Measurements from ENCODE around the gene ATXN1. TPM values are rescaled to one million over a fixed set of nuclear protein-coding genes. Genes with fewer than 3 reads are reported as not detected.
A peak's percentile ranks its signal among the peaks of the same experiment; 100 is the strongest.

Gene ATXN1
- total RNA-seq, 1 experiment from 2014 or later, result 5.6 TPM

DNA sequence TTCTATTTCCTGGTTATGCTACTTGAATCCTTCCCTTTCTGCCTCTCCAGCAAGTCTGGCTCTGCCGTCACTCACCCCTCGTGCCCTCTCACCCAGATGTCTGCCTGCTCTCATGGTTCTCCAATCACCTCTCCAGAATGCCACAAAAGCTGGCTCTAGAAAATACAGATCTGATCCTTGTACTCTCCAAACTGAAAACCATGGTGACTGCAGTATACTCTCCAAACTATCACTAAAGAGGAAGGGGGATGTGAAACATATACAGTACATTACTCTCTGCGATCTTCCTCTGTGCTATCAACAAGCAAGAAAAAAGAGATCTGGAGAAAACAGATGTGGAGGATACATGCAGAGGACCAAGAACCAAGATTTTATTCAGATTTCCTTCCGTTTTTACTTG lies 91.1 kb downstream of the ATXN1 start:
- Histone ChIP-seq H3K27me3 (ENCODE audit: insufficient read depth, low read length) (no peaks in the 10 kb centered on the region), H2BK120ac (ENCODE audit: low read depth, low read length, poor library complexity, severe bottlenecking) (no peak overlapping the region), H3K9me3 (ENCODE audit: control insufficient read depth, low read depth, low read length) (no peaks in the 10 kb centered on the region), H2BK20ac (ENCODE audit: low read depth, low read length, poor library complexity, severe bottlenecking) (no peak overlapping the region), H2BK5ac (ENCODE audit: insufficient read length, low read length) (no peak overlapping the region), H4K91ac (ENCODE audit: insufficient read length, low read depth, low read length) (no peak overlapping the region), H2BK12ac (ENCODE audit: insufficient read length, low read depth, low read length) (no peak overlapping the region), H4K5ac (ENCODE audit: insufficient read length, low read depth, low read length) (no peak overlapping the region), H3K79me2 (ENCODE audit: insufficient read depth, low read length) (no peaks in the 10 kb centered on the region), H2AK5ac (ENCODE audit: insufficient read length, low read length) (no peak overlapping the region), H3K18ac (ENCODE audit: insufficient read length, low read depth, low read length) (no peak overlapping the region), H4K20me1 (ENCODE audit: control insufficient read depth, insufficient read depth, insufficient read length) (no peaks in the 10 kb centered on the region), H2AFZ (ENCODE audit: low read length) (no peak overlapping the region), H2BK15ac (ENCODE audit: low read depth, low read length) (no peak overlapping the region), H3K4me2 (ENCODE audit: insufficient read depth, insufficient read length, low read length) (no peak overlapping the region), H3K9ac (ENCODE audit: extremely low read depth, insufficient read length, low read length) (no peak overlapping the region), H3K23me2 (ENCODE audit: insufficient read length, low read depth, low read length, poor library complexity, severe bottlenecking) (no peaks in the 10 kb centered on the region), H3K27ac (ENCODE audit: insufficient read length, low read depth, low read length) (no peak overlapping the region), H3K4ac (ENCODE audit: low read depth, low read length) (no peak overlapping the region), H3K4me1 (ENCODE audit: insufficient read depth, low read length) (no peaks in the 10 kb centered on the region; the same call in 1 of the 2 replicates), H3K14ac (ENCODE audit: insufficient read depth, low read length) (no peak overlapping the region), H4K8ac (replicated peaks; ENCODE audit: insufficient read length, low read depth, low read length) (no peak overlapping the region), H3K79me1 (ENCODE audit: insufficient read depth, low read depth, low read length, poor library complexity, severe bottlenecking) (no peaks in the 10 kb centered on the region), H3T11ph (ENCODE audit: low read length) (no peak overlapping the region), H3K23ac (ENCODE audit: insufficient read length, low read depth, low read length) (no peak overlapping the region), H3K56ac (ENCODE audit: insufficient read length, low read depth, low read length) (no peak overlapping the region)
- peaks cover 9 to 17% of the 10 kb centered on the region in 2 experiments for H3K4me1 Mint-ChIP-seq
- H3K27ac Mint-ChIP-seq, result peak overlapping the region in 1 of 3 experiments; percentile 1; a peak in 1 of 7 replicates
- TF ChIP-seq, protein P1, sequence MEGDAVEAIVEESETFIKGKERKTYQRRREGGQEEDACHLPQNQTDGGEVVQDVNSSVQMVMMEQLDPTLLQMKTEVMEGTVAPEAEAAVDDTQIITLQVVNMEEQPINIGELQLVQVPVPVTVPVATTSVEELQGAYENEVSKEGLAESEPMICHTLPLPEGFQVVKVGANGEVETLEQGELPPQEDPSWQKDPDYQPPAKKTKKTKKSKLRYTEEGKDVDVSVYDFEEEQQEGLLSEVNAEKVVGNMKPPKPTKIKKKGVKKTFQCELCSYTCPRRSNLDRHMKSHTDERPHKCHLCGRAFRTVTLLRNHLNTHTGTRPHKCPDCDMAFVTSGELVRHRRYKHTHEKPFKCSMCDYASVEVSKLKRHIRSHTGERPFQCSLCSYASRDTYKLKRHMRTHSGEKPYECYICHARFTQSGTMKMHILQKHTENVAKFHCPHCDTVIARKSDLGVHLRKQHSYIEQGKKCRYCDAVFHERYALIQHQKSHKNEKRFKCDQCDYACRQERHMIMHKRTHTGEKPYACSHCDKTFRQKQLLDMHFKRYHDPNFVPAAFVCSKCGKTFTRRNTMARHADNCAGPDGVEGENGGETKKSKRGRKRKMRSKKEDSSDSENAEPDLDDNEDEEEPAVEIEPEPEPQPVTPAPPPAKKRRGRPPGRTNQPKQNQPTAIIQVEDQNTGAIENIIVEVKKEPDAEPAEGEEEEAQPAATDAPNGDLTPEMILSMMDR (conservative IDR thresholded peaks at IDR 0.05), result no peak
- H3K4me3 Mint-ChIP-seq, result no peak overlapping the region
- no CpG with 5 or more reads among the region's 4 CpGs for WGBS (ENCODE audit: extremely low coverage, insufficient read length, low lambda C conversion rate)
- H3K27me3 Mint-ChIP-seq (ENCODE audit: low read depth), result no peaks in the 10 kb centered on the region
- DNase-seq, result no peak
- no peaks in the 10 kb centered on the region for H3K36me3 Mint-ChIP-seq (ENCODE audit: insufficient read depth in 1 of 3, low read depth in 3 of 3)
- no peaks in the 10 kb centered on the region for H3K9me3 Mint-ChIP-seq
